GM12878 (cell line): ENCODE data around the gene KMT2E. TPM values are rescaled to one million over a fixed set of nuclear protein-coding genes. Genes with fewer than 3 reads are reported as not detected.

Source experiments
- ATAC-seq: fragments of 200-7000 bp; cut with Tn5 transposase; 3 replicates; pipeline ENCODE4 v1.9.1; 2020; ENCODE audit warnings: mild to moderate bottlenecking, moderate library complexity
- BruUV-seq: library from RNA; stranded (reverse); fragments of 400-500 nt; replicated peaks from 2 replicates; lab custom pipeline; 2021; lab: Mats Ljungman, UMichigan
- CTCF ChIA-PET: fragments of 300-600 bp; sonication (Branson Sonifier 250); formaldehyde crosslinking; extraction: SDS; loops from one replicate; lab custom pipeline; 2021; ENCODE audit warnings: inconsistent platforms; lab: Yijun Ruan, JAX
- POLR2A ChIA-PET: fragments of 350-600 bp; formaldehyde crosslinking; extraction: SDS; loops from one replicate; lab custom pipeline; 2021; ENCODE audit warnings: inconsistent platforms; lab: Charles Lee
- RAD21 ChIA-PET: fragments of 300-600 bp; sonication (Branson Sonifier 250); formaldehyde crosslinking; loops from one replicate; lab custom pipeline; 2023; ENCODE audit warnings: antibody characterized with exemption; ENCODE audit not compliant: unreplicated experiment; lab: Charles Lee
- SMC1A ChIA-PET: fragments of 300-600 bp; sonication (Branson Sonifier 250); formaldehyde crosslinking; loops from one replicate; lab custom pipeline; 2023; ENCODE audit not compliant: unreplicated experiment, uncharacterized antibody; lab: Charles Lee
- DNase-seq: peaks from one replicate; pipeline ENCODE4 v3.0.0-alpha.2; 2011; ENCODE audit warnings: low read depth, low spot score
- FAIRE-seq: peaks from 3 replicates; lab custom pipeline; 2011; peaks lifted over from hg19 to GRCh38; lab: Jason Lieb, UNC
- H2AFZ ChIP-seq: 2 replicates; pipeline ENCODE4 v1.6.0; 2011; ENCODE audit warnings: low read depth, low read length, control low read depth; ENCODE audit not compliant: control insufficient read depth
- H3K27ac ChIP-seq: 2 replicates; pipeline ENCODE4 v1.5.1; 2011; ENCODE audit warnings: control low read depth; ENCODE audit not compliant: control insufficient read depth, insufficient read depth
- H3K27me3 ChIP-seq, 2 experiments: replicated peaks in 1 of 2; 2 replicates each; pipeline versions ENCODE4 v1.6.0 to v1.6.1; 2011; ENCODE audit warnings: low read length in 1 of 2; ENCODE audit not compliant: control insufficient read depth in 2 of 2, insufficient read depth in 2 of 2
- H3K36me3 ChIP-seq, 2 experiments: 2 replicates each; pipeline ENCODE4 v1.5.1; 2011; ENCODE audit warnings: low read length in 1 of 2; ENCODE audit not compliant: control insufficient read depth in 2 of 2, insufficient read depth in 2 of 2
- H3K4me1 ChIP-seq: 2 replicates; pipeline ENCODE4 v1.6.1; 2011; ENCODE audit warnings: mild to moderate bottlenecking, low read length, moderate library complexity, mixed read lengths; ENCODE audit not compliant: control insufficient read depth, insufficient read depth
- H3K4me2 ChIP-seq: 2 replicates; pipeline ENCODE4 v1.6.0; 2011; ENCODE audit warnings: control low read depth; ENCODE audit not compliant: control insufficient read depth, insufficient read depth
- H3K4me3 ChIP-seq: fragments of 200-600 bp; sonication (generic); 2 replicates; pipeline ENCODE4 v1.5.1; 2016
- H3K79me2 ChIP-seq: 2 replicates; pipeline ENCODE4 v1.6.0; 2011; ENCODE audit warnings: low read length; ENCODE audit not compliant: control insufficient read depth, insufficient read depth
- H3K9ac ChIP-seq: 2 replicates; pipeline ENCODE4 v1.8.0; 2011; ENCODE audit warnings: low read length, control low read depth, mixed read lengths; ENCODE audit not compliant: control insufficient read depth, insufficient read depth
- H3K9me3 ChIP-seq: replicated peaks from 3 replicates; pipeline ENCODE4 v1.5.1; 2011; ENCODE audit warnings: mild to moderate bottlenecking, low read length; ENCODE audit not compliant: control insufficient read depth, insufficient read depth
- H4K20me1 ChIP-seq: 2 replicates; pipeline ENCODE4 v1.6.0; 2011; ENCODE audit not compliant: control insufficient read depth, insufficient read depth
- ASH2L ChIP-seq: fragments of 300-600, 200-600 bp; sonication (generic); IDR thresholded peaks from 2 replicates; pipeline ENCODE4 v1.6.1; 2017; ENCODE audit warnings: low read depth, mild to moderate bottlenecking, borderline replicate concordance
- BACH1 ChIP-seq: fragments of 450-650 bp; IDR thresholded peaks from 2 replicates; pipeline ENCODE4 v1.6.1; 2017; ENCODE audit warnings: mild to moderate bottlenecking, borderline replicate concordance
- CBX5 ChIP-seq: sonication (generic); IDR thresholded peaks from 2 replicates; pipeline ENCODE4 v1.6.1; 2016; ENCODE audit warnings: low read depth, moderate library complexity, mild to moderate bottlenecking, inconsistent platforms
- CREM ChIP-seq: IDR thresholded peaks from 2 replicates; pipeline ENCODE4 v1.6.1; 2014; ENCODE audit warnings: antibody characterized with exemption, low read depth
- EED ChIP-seq: sonication (generic); IDR thresholded peaks from 2 replicates; pipeline ENCODE4 v1.6.1; 2016; ENCODE audit warnings: antibody characterized with exemption, low read depth
- EP300 ChIP-seq, 2 experiments: fragments of 150-350 bp in 1 of 2; IDR thresholded peaks; 2 replicates each; pipeline ENCODE4 v1.6.1; 2011 to 2012; ENCODE audit warnings: low read depth in 2 of 2, low read length in 2 of 2, borderline replicate concordance in 1 of 2, improper control_type of control experiment in 1 of 2, inconsistent platforms in 1 of 2; ENCODE audit not compliant: control insufficient read depth in 1 of 2
- GABPA ChIP-seq: IDR thresholded peaks from 2 replicates; pipeline ENCODE4 v1.6.1; 2014; ENCODE audit warnings: antibody characterized with exemption, low read depth, mild to moderate bottlenecking, inconsistent platforms
- GATAD2B ChIP-seq: fragments of 450-650 bp; conservative IDR thresholded peaks from 2 replicates; pipeline ENCODE4 v1.6.1; 2017; ENCODE audit warnings: low read depth, mild to moderate bottlenecking, moderate library complexity
- HCFC1 ChIP-seq: fragments of 150-350 bp; IDR thresholded peaks from 2 replicates; pipeline ENCODE4 v1.6.1; 2014; ENCODE audit warnings: low read length
- POLR2AphosphoS5 ChIP-seq: IDR thresholded peaks from 2 replicates; pipeline ENCODE4 v1.6.1; 2011; ENCODE audit warnings: mild to moderate bottlenecking, low read length, inconsistent platforms
- PRDM15 ChIP-seq: fragments of 450-650 bp; formaldehyde crosslinking; IDR thresholded peaks from 2 replicates; pipeline ENCODE4 v1.4.0; 2020; ENCODE audit warnings: mild to moderate bottlenecking, moderate library complexity
- RELA ChIP-seq: fragments of 450-650 bp; IDR thresholded peaks from 2 replicates; pipeline ENCODE4 v1.8.0; 2014; ENCODE audit warnings: borderline replicate concordance; ENCODE audit not compliant: partially characterized antibody
- SREBF1 ChIP-seq: IDR thresholded peaks from 2 replicates; pipeline ENCODE4 v1.6.1; 2012; ENCODE audit warnings: mild to moderate bottlenecking, low read length
- WGBS: methylation state at CpG from one replicate; pipeline ENCODE4 v1.1.6; 2016; ENCODE audit warnings: low lambda C conversion rate; ENCODE audit not compliant: insufficient replicate concordance, insufficient coverage; ENCODE audit errors: missing lambda C conversion rate; 5-methylcytosine and 5-hydroxymethylcytosine counted together
- in situ Hi-C: fragments of 300-500 bp; cut with MboI; formaldehyde crosslinking; loops from 9 replicates; pipeline ENCODE4 v1.14.3; 2018; ENCODE audit warnings: mixed read lengths
- intact Hi-C: fragments of 100-400 bp; cut with micrococcal nuclease; formaldehyde crosslinking; loops from one replicate; pipeline ENCODE4 v1.14.2; 2022; ENCODE audit not compliant: unreplicated experiment
- polyA plus RNA-seq, 11 experiments: library from polyadenylated mRNA; depleted of rRNA in 4 of 11; unstranded in 6 of 11; stranded (reverse) in 5 of 11; fragments of >200 nt; fragmentation: Nextera tagmentation in 4 of 11; fragmentation: Illumina TruSeq in 1 of 11; extraction: Ambion mirVana in 4 of 11; extraction: Trizol in 1 of 11; gene quantifications; 1 replicate in 1 of 11; 2 replicates in 10 of 11; pipeline versions ENCODE4 v1.2.1 to v1.2.3, GENCODE V29; 2011 to 2016; ENCODE audit warnings: inconsistent platforms in 2 of 11, missing spikeins in 2 of 11, low read depth in 1 of 11
- total RNA-seq, 4 experiments: library from RNA; depleted of rRNA in 3 of 4; stranded (reverse); fragments of >200 nt in 3 of 4; fragmentation: Illumina TruSeq in 1 of 4; extraction: Trizol in 1 of 4; gene quantifications; 2 replicates each; pipeline versions ENCODE4 v1.2.1 to v1.2.3, GENCODE V29; 2013 to 2021
- TF ChIP-seq, protein P1 (sequence below): fragments of 450-650 bp; formaldehyde crosslinking; IDR thresholded peaks from 2 replicates; pipeline ENCODE4 v1.5.0; 2022; ENCODE audit warnings: mild to moderate bottlenecking, missing genetic modification characterization
- TF ChIP-seq, protein P2 (sequence below): fragments of 150-350 bp; IDR thresholded peaks from 2 replicates; pipeline ENCODE4 v1.6.1; 2014; ENCODE audit warnings: mild to moderate bottlenecking, low read depth, low read length

KMT2E gene
- total and polyA plus RNA-seq, 10 of the 15 experiments (the other 5 are each of a cell fraction or from before 2014, with no cell fraction given), result 13.2 to 68.1 (median 34.1) TPM

GRCh38 chr7:104971290-104972071 is 42.5 kb upstream of the KMT2E start:
- ATAC-seq (no peak), DNase-seq (no peak), FAIRE-seq (no peak)
- in situ Hi-C loops, result no loop called here
- Histone ChIP-seq H3K9me3 (no peaks in the 10 kb centered on the region), H2AFZ (no peak overlapping the region), H3K36me3 (no peaks in the 10 kb centered on the region), H3K4me3 (no peak overlapping the region), H3K27ac (no peak overlapping the region), H4K20me1 (no peaks in the 10 kb centered on the region), H3K4me2 (no peak overlapping the region), H3K79me2 (no peaks in the 10 kb centered on the region), H3K4me1 (no peaks in the 10 kb centered on the region), H3K9ac (no peak overlapping the region), H3K27me3 (no peaks in the 10 kb centered on the region)
- ChIA-PET POLR2A (interaction anchor here (1.2 kb wide), 1 partner anchor 42 kb away, joined by 3 read pairs; no protein-coding TSS in a partner anchor), CTCF (interaction anchor here (0.6 to 2.8 kb wide), 3 partner anchors 10 to 631 kb away, joined by 3 to 16 read pairs (median 3); no protein-coding TSS in a partner anchor), RAD21 (interaction anchor here (1.2 to 1.3 kb wide), 2 partner anchors 10 to 12 kb away, joined by 5 read pairs; no protein-coding TSS in a partner anchor), SMC1A (interaction anchor here (1.0 to 1.5 kb wide), 6 partner anchors 9 to 21 kb away, joined by 3 to 8 read pairs (median 4); no protein-coding TSS in a partner anchor)
- intact Hi-C loops, result no loop called here
- 35% methylated on average over 3 of the region's 3 CpGs for WGBS
- no TSS peak for BruUV-seq
- TF ChIP-seq EP300 (IDR thresholded peaks at IDR 0.05; ENCODE audit: borderline replicate concordance in 1 of 2, control insufficient read depth in 1 of 2, low read depth in 2 of 2, low read length in 2 of 2), result no peak
- TF ChIP-seq PRDM15, result no peak
- TF ChIP-seq RELA, result no peak
- TF ChIP-seq GABPA, result no peak
- TF ChIP-seq, protein P1, sequence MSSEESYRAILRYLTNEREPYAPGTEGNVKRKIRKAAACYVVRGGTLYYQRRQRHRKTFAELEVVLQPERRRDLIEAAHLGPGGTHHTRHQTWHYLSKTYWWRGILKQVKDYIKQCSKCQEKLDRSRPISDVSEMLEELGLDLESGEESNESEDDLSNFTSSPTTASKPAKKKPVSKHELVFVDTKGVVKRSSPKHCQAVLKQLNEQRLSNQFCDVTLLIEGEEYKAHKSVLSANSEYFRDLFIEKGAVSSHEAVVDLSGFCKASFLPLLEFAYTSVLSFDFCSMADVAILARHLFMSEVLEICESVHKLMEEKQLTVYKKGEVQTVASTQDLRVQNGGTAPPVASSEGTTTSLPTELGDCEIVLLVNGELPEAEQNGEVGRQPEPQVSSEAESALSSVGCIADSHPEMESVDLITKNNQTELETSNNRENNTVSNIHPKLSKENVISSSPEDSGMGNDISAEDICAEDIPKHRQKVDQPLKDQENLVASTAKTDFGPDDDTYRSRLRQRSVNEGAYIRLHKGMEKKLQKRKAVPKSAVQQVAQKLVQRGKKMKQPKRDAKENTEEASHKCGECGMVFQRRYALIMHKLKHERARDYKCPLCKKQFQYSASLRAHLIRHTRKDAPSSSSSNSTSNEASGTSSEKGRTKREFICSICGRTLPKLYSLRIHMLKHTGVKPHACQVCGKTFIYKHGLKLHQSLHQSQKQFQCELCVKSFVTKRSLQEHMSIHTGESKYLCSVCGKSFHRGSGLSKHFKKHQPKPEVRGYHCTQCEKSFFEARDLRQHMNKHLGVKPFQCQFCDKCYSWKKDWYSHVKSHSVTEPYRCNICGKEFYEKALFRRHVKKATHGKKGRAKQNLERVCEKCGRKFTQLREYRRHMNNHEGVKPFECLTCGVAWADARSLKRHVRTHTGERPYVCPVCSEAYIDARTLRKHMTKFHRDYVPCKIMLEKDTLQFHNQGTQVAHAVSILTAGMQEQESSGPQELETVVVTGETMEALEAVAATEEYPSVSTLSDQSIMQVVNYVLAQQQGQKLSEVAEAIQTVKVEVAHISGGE (CRISPR knock-in tag), result no peak
- TF ChIP-seq, protein P2, sequence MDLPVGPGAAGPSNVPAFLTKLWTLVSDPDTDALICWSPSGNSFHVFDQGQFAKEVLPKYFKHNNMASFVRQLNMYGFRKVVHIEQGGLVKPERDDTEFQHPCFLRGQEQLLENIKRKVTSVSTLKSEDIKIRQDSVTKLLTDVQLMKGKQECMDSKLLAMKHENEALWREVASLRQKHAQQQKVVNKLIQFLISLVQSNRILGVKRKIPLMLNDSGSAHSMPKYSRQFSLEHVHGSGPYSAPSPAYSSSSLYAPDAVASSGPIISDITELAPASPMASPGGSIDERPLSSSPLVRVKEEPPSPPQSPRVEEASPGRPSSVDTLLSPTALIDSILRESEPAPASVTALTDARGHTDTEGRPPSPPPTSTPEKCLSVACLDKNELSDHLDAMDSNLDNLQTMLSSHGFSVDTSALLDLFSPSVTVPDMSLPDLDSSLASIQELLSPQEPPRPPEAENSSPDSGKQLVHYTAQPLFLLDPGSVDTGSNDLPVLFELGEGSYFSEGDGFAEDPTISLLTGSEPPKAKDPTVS, result no peak
- no peak for TF ChIP-seq CREM
- TF ChIP-seq EED, result no peak
- no peak for TF ChIP-seq SREBF1
- TF ChIP-seq BACH1, result no peak
- TF ChIP-seq GATAD2B, result no peak
- TF ChIP-seq POLR2AphosphoS5, result no peak
- no peak for TF ChIP-seq ASH2L
- no peak for TF ChIP-seq CBX5
- TF ChIP-seq HCFC1, result no peak
